ENCODE data around the gene SUSD6.

Gene SUSD6

GRCh38 chr14:69574954-69575295 lies 36.5 kb upstream of the SUSD6 start:
- Histone ChIP-seq H3K36me3 (ENCODE audit: control insufficient read depth, insufficient read depth, low read length) (no peaks in the 10 kb centered on the region), H3K9me3 (ENCODE audit: control insufficient read depth, low read length) (no peaks in the 10 kb centered on the region), H3K9ac (ENCODE audit: low read length) (no peak overlapping the region), H3K4me3 (ENCODE audit: low read length) (no peak overlapping the region), H3K27me3 (ENCODE audit: control insufficient read depth, insufficient read depth, low read length) (peaks cover 68% of the 10 kb centered on the region), H3K4me1 (ENCODE audit: control insufficient read depth, insufficient read depth, low read length) (peaks cover 19% of the 10 kb centered on the region)

- peaks cover 14% of the 10 kb centered on the region for H3K4me1 ChIP-seq (ENCODE audit: control insufficient read depth, insufficient read depth, low read length)
- peaks cover 25% of the 10 kb centered on the region for H3K27me3 ChIP-seq (ENCODE audit: control insufficient read depth, insufficient read depth, low read length)
- H3K4me3 ChIP-seq (ENCODE audit: low read length): no peak overlapping the region
- no peak overlapping the region for H3K9ac ChIP-seq (ENCODE audit: low read length)
- no peaks in the 10 kb centered on the region for H3K36me3 ChIP-seq (ENCODE audit: control insufficient read depth, insufficient read depth, low read length)
- H3K9me3 ChIP-seq (ENCODE audit: control insufficient read depth, low read length): no peaks in the 10 kb centered on the region
Measured at GRCh38 chr14:69579476-69579875, 31.9 kb upstream of the SUSD6 start.

GRCh38 chr14:69580009-69580577 lies 31.3 kb upstream of the SUSD6 start:
- Histone ChIP-seq H3K9me3 (ENCODE audit: control insufficient read depth, low read length) (no peaks in the 10 kb centered on the region), H3K27me3 (ENCODE audit: control insufficient read depth, insufficient read depth, low read length) (peaks cover 19% of the 10 kb centered on the region), H3K4me3 (ENCODE audit: low read length) (no peak overlapping the region), H3K36me3 (ENCODE audit: control insufficient read depth, insufficient read depth, low read length) (no peaks in the 10 kb centered on the region), H3K9ac (ENCODE audit: low read length) (no peak overlapping the region), H3K4me1 (ENCODE audit: control insufficient read depth, insufficient read depth, low read length) (peaks cover 12% of the 10 kb centered on the region)

GRCh38 chr14:69581316-69581935 lies 30.0 kb upstream of the SUSD6 start:
- H3K27me3 ChIP-seq (ENCODE audit: control insufficient read depth, insufficient read depth, low read length): peaks cover 13% of the 10 kb centered on the region
- no peak overlapping the region for H3K4me3 ChIP-seq (ENCODE audit: low read length)
- no peak overlapping the region for H3K9ac ChIP-seq (ENCODE audit: low read length)
- H3K9me3 ChIP-seq (ENCODE audit: control insufficient read depth, low read length): no peaks in the 10 kb centered on the region
- no peaks in the 10 kb centered on the region for H3K36me3 ChIP-seq (ENCODE audit: control insufficient read depth, insufficient read depth, low read length)
- peaks cover 12% of the 10 kb centered on the region for H3K4me1 ChIP-seq (ENCODE audit: control insufficient read depth, insufficient read depth, low read length)

- Histone ChIP-seq H3K27me3 (ENCODE audit: control insufficient read depth, insufficient read depth, low read length) (peaks cover 5% of the 10 kb centered on the region), H3K9me3 (ENCODE audit: control insufficient read depth, low read length) (no peaks in the 10 kb centered on the region), H3K9ac (ENCODE audit: low read length) (no peak overlapping the region), H3K4me1 (ENCODE audit: control insufficient read depth, insufficient read depth, low read length) (peaks cover 20% of the 10 kb centered on the region), H3K36me3 (ENCODE audit: control insufficient read depth, insufficient read depth, low read length) (no peaks in the 10 kb centered on the region), H3K4me3 (ENCODE audit: low read length) (no peak overlapping the region)
Measured at GRCh38 chr14:69582212-69582611, 29.2 kb upstream of the SUSD6 start.

GRCh38 chr14:69582829-69583228 lies 28.6 kb upstream of the SUSD6 start:
- H3K9ac ChIP-seq (ENCODE audit: low read length): no peak overlapping the region
- H3K4me3 ChIP-seq (ENCODE audit: low read length): no peak overlapping the region
- peaks cover 4% of the 10 kb centered on the region for H3K27me3 ChIP-seq (ENCODE audit: control insufficient read depth, insufficient read depth, low read length)
- H3K4me1 ChIP-seq (ENCODE audit: control insufficient read depth, insufficient read depth, low read length): peaks cover 26% of the 10 kb centered on the region
- H3K36me3 ChIP-seq (ENCODE audit: control insufficient read depth, insufficient read depth, low read length): no peaks in the 10 kb centered on the region
- H3K9me3 ChIP-seq (ENCODE audit: control insufficient read depth, low read length): no peaks in the 10 kb centered on the region

GRCh38 chr14:69584389-69584788 lies 27.0 kb upstream of the SUSD6 start:
- H3K4me1 ChIP-seq (ENCODE audit: control insufficient read depth, insufficient read depth, low read length): peaks cover 27% of the 10 kb centered on the region
- H3K9me3 ChIP-seq (ENCODE audit: control insufficient read depth, low read length): no peaks in the 10 kb centered on the region
- H3K9ac ChIP-seq (ENCODE audit: low read length): no peak overlapping the region
- H3K4me3 ChIP-seq (ENCODE audit: low read length): no peak overlapping the region
- no peaks in the 10 kb centered on the region for H3K36me3 ChIP-seq (ENCODE audit: control insufficient read depth, insufficient read depth, low read length)
- H3K27me3 ChIP-seq (ENCODE audit: control insufficient read depth, insufficient read depth, low read length): no peaks in the 10 kb centered on the region

GRCh38 chr14:69586404-69586803 lies 25.0 kb upstream of the SUSD6 start:
- no peaks in the 10 kb centered on the region for H3K27me3 ChIP-seq (ENCODE audit: control insufficient read depth, insufficient read depth, low read length)
- H3K9me3 ChIP-seq (ENCODE audit: control insufficient read depth, low read length): no peaks in the 10 kb centered on the region
- no peaks in the 10 kb centered on the region for H3K36me3 ChIP-seq (ENCODE audit: control insufficient read depth, insufficient read depth, low read length)
- H3K9ac ChIP-seq (ENCODE audit: low read length): no peak overlapping the region
- H3K4me1 ChIP-seq (ENCODE audit: control insufficient read depth, insufficient read depth, low read length): peaks cover 16% of the 10 kb centered on the region
- no peak overlapping the region for H3K4me3 ChIP-seq (ENCODE audit: low read length)

- Histone ChIP-seq H3K4me3 (ENCODE audit: low read length) (no peak overlapping the region), H3K9me3 (ENCODE audit: control insufficient read depth, low read length) (no peaks in the 10 kb centered on the region), H3K9ac (ENCODE audit: low read length) (peak overlapping the region; percentile 31), H3K27me3 (ENCODE audit: control insufficient read depth, insufficient read depth, low read length) (no peaks in the 10 kb centered on the region), H3K4me1 (ENCODE audit: control insufficient read depth, insufficient read depth, low read length) (peaks cover 16% of the 10 kb centered on the region), H3K36me3 (ENCODE audit: control insufficient read depth, insufficient read depth, low read length) (no peaks in the 10 kb centered on the region)
Measured at GRCh38 chr14:69587389-69587788, 24.0 kb upstream of the SUSD6 start.

GRCh38 chr14:69591317-69591716 lies 20.1 kb upstream of the SUSD6 start:
- no peaks in the 10 kb centered on the region for H3K9me3 ChIP-seq (ENCODE audit: control insufficient read depth, low read length)
- peaks cover 16% of the 10 kb centered on the region for H3K4me1 ChIP-seq (ENCODE audit: control insufficient read depth, insufficient read depth, low read length)
- H3K9ac ChIP-seq (ENCODE audit: low read length): no peak overlapping the region
- H3K27me3 ChIP-seq (ENCODE audit: control insufficient read depth, insufficient read depth, low read length): no peaks in the 10 kb centered on the region
- no peaks in the 10 kb centered on the region for H3K36me3 ChIP-seq (ENCODE audit: control insufficient read depth, insufficient read depth, low read length)
- no peak overlapping the region for H3K4me3 ChIP-seq (ENCODE audit: low read length)

GRCh38 chr14:69593018-69593677 lies 18.2 kb upstream of the SUSD6 start:
- Histone ChIP-seq H3K27me3 (ENCODE audit: control insufficient read depth, insufficient read depth, low read length) (no peaks in the 10 kb centered on the region), H3K4me1 (ENCODE audit: control insufficient read depth, insufficient read depth, low read length) (no peaks in the 10 kb centered on the region), H3K9ac (ENCODE audit: low read length) (no peak overlapping the region), H3K9me3 (ENCODE audit: control insufficient read depth, low read length) (no peaks in the 10 kb centered on the region), H3K4me3 (ENCODE audit: low read length) (no peak overlapping the region), H3K36me3 (ENCODE audit: control insufficient read depth, insufficient read depth, low read length) (no peaks in the 10 kb centered on the region)

- H3K36me3 ChIP-seq (ENCODE audit: control insufficient read depth, insufficient read depth, low read length): no peaks in the 10 kb centered on the region
Measured at GRCh38 chr14:69594846-69595245, 16.6 kb upstream of the SUSD6 start.

More at GRCh38 chr14:69594846-69595245, 16.6 kb upstream of the SUSD6 start:
- Histone ChIP-seq H3K4me1 (ENCODE audit: control insufficient read depth, insufficient read depth, low read length) (no peaks in the 10 kb centered on the region), H3K4me3 (ENCODE audit: low read length) (no peak overlapping the region), H3K9me3 (ENCODE audit: control insufficient read depth, low read length) (no peaks in the 10 kb centered on the region), H3K9ac (ENCODE audit: low read length) (no peak overlapping the region), H3K27me3 (ENCODE audit: control insufficient read depth, insufficient read depth, low read length) (no peaks in the 10 kb centered on the region)
